HG03432 (cell line): ENCODE data around the gene PDE11A.

Source experiments
- ATAC-seq: cut with Tn5 transposase; IDR thresholded peaks from one replicate; pipeline ENCODE4 v1.9.1; 2021; ENCODE audit warnings: mild to moderate bottlenecking, moderate library complexity; ENCODE audit not compliant: unreplicated experiment

PDE11A gene

DNA sequence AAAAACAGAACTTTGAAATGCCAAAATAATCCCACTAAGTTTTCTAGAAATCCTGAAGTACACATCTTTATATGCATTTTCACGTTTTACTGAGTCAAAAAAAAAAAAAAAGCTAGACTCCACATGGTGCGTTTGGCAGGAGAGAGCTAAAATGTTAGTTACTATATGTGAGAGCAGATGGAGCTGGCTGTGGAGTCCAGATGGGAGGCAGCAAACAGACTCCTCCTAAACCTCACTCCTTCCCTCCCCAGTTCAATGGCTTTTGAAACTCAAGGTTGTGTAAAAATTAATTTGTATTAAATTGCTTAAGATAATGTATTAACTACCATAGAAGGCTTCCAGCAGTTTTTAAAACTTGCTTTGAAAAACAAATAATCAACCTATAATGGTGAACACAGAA is 431.2 kb downstream of the PDE11A start:
- no peak for ATAC-seq

GRCh38 chr2:177640423-177640822 is 432.2 kb downstream of the PDE11A start:
- ATAC-seq, result no peak

DNA sequence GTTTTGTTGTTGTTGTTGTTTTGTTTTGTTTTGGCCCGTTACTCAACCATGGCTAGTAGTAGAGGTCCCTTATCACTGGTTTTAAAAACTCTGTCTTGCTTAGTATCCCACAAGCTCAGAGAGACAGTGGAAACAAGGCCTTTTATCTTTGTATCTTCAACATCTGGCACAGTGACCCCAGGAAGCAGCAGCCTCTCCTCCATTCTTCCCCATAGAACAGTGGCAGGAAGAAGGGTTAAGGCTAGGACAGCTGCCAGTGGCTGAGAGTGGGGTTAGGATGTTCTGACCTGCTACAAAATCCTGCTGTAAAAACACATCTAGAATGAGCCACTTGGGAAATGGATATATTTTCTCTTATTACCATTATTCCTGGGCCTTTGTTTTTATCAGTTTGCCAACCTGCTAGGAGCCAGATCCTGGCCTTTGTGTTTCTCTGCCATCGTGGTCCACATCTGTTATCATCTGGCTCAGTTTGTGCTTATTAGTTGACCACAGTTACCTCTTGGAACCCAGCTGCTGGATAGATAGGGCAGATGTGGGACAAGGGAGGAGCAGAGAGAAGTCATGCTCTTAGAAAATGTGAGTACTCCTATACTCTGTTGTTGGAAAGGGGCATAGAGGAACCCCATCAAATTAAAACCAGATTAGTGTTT is 433.2 kb downstream of the PDE11A start:
- ATAC-seq, result no peak

DNA sequence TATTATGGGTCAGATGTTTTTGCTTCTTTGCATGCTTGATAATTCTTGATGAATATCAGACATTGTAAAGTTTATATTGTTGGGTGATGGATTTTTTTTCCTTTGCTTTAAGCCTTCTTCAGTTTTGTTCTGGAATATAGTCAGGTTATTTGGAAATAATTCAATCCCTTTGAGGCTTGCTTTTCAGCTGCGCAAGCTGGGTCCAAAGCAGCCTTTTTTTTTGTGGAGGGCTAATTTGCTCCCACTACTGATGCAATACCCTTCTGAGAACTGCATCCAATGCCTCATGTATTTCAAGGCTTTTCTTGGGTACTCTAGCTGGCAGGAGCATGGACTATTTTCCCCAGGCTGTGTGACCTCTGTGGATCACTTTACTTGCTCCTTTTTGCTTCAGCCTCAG is 434.1 kb downstream of the PDE11A start:
- no peak for ATAC-seq

DNA sequence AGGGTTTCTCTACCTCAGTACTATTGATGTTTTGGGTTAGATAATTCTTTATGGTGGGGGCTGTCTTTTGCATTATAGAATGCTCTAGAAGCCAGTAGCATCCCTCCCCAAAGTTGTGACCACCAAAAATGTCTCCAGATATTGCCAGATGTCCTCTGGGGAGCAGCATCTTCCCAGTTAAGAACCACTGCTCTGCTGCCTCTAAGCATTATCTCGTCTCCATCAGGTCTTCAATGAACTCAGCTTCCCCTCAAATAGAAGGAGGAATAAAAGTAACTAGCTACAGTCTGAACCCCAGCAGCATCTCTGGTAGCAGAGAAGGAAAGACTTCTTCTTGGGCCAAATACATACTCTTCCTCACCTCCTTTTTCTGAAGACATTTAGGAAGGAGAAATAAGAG is 435.9 kb downstream of the PDE11A start:
- ATAC-seq, result no peak

GRCh38 chr2:177635696-177636095 is 436.9 kb downstream of the PDE11A start:
- ATAC-seq, result no peak

DNA sequence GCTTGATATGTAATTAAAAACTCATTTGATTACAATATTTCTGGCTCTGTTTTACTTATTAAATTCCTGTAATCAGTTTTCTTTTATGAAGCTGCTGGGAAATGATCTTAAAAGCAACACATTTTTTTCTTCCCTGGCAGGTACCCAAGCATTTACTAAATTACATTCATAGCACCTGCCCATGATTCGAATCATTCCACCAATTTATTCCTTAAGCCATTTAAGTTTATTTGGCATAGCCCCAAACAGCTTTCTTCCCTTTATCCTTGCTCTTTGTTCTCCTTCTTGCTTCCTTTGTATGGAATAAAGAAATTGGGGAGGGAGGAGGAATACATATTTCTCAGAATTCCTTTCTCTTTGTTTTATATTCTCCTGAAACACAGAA is 438.7 kb downstream of the PDE11A start:
- no peak for ATAC-seq

GRCh38 chr2:177633111-177633510 is 439.5 kb downstream of the PDE11A start:
- ATAC-seq, result no peak

GRCh38 chr2:177631680-177632079 is 440.9 kb downstream of the PDE11A start:
- no peak for ATAC-seq

DNA sequence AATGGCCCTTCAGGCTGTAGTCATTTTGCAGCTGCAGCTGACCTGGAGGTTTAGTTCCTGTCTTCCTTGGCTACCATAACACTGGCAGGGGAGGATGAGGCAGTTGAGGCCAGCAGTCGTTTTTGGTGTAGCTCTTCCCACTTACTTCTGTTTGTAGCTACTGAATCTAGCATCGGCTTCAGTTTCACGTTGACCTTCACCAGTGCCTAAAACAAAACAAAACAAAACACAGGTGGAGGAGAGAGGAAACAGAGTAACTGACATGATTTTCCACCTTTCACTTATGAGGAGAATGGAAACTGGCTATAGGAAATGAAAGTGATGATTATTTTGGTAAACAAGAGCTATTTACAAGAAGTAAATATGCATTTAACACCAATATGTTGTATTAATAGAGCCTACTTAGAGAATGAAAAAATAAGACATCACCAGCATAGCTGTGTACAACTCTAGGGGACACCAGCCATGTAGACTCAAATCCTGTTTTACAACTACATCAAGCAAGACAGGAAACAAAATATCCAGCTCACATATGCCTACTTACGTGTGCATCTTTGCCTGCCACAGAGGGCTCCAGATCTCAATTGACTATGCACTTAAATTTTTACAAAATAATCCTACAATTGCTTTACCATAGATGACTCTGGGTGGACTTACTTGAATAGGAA is 443.1 kb downstream of the PDE11A start:
- ATAC-seq, result peak; percentile 49

GRCh38 chr2:177628831-177629230 is 443.7 kb downstream of the PDE11A start:
- no peak for ATAC-seq

GRCh38 chr2:177625744-177626650 is 446.6 kb downstream of the PDE11A start:
- no peak for ATAC-seq

DNA sequence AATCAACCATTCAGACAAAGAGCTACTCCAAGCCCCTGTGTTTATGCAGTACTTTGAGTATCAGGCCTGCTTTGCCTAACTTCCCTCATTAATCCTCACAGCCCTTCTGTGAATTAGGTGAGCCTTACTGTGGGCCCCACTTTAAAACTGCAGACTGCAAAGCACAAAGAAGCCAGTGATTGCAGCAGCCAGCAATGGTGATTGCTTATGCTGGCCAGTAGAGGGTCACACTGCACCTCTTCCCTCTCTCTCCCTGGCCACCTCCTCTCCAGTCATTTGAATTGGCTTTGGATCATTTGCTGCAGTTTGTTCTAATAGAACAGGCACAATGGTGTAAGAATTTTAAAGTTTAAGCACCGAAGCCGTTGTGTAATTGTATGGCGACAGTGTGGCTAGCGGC is 450.1 kb downstream of the PDE11A start:
- no peak for ATAC-seq

DNA sequence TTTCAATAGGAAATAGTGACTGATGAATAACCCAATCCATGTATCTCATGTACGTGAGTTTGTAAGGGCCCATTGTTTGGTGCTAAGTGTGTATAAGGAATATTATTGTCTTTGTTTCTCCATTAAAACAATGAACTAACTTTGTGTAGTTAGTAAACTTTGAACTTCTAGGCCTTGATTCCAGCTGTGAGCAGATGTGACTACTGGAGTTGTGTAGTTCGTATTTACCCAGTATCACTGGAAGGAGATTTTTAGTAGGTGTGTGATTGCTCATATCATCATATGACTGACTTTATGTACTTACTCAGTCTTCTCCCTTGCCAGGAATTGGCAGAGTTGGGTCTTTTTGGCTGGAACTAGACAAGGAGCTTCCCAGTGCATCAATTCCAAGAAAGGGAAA is 452.6 kb downstream of the PDE11A start:
- ATAC-seq, result no peak

DNA sequence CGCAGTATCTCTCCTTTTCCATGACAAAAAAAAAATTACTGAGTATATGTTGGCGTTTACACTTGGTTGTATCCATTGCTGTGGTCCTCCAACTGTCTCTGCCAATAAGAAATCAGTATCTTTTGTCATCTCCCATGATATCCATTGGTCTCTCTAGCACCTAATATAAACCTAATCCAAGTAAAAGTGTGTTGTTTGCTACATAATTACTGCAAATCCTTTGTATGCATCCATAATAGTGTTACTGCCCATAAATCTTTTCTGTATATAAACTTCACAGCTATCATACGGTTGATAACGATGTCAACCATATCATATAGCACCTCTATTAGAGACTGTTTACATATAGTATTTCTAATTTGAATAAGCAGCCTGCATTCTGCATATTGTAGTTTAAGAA is 453.1 kb downstream of the PDE11A start:
- no peak for ATAC-seq

GRCh38 chr2:177618255-177619253 is 454.0 kb downstream of the PDE11A start:
- peak; percentile 98 for ATAC-seq

GRCh38 chr2:177617849-177618248 is 454.7 kb downstream of the PDE11A start:
- no peak for ATAC-seq

DNA sequence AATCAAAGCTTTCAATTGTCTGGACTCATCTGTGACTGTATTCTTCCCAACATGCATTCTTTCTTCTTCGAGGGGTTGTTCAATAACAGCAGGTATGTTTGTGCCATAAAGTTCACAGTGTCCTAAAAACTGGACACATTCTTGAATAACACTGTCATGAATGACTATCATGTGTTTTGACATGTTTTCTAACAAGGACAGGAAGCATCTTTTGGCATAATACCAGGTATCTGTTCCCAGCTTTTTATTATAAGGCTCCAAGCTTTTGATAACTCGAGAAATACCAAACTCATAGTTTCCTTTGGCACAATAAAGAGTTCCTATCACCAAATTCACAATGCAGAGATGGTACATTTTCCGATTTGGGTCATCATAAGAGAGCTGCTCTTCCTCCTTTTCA is 455.8 kb downstream of the PDE11A start:
- no peak for ATAC-seq

- ATAC-seq, result no peak
Measured at GRCh38 chr2:177616066-177616465, 456.5 kb downstream of the PDE11A start.

- no peak for ATAC-seq
Measured at GRCh38 chr2:177612659-177613058, 459.9 kb downstream of the PDE11A start.
